HepG2 (cell line): ENCODE measurements around the gene TTBK2. TPM values are rescaled to one million over a fixed set of nuclear protein-coding genes. Genes with fewer than 3 reads are reported as not detected.

ENCODE experiments used
- ATAC-seq: fragments of 200-7000 bp; cut with Tn5 transposase; 3 replicates; pipeline ENCODE4 v1.9.1; 2020; ENCODE audit warnings: mild to moderate bottlenecking, moderate library complexity
- BruUV-seq: library from RNA; stranded (reverse); fragments of 400-500 nt; replicated peaks from 2 replicates; lab custom pipeline; 2021; lab: Mats Ljungman, UMichigan
- CTCF ChIA-PET: fragments of 300-600 bp; formaldehyde crosslinking; extraction: SDS; loops from one replicate; lab custom pipeline; 2021; ENCODE audit warnings: low total read pairs, inconsistent platforms, low intra/inter-chr PET ratio; lab: Yijun Ruan, JAX
- POLR2A ChIA-PET: fragments of 350-600 bp; sonication (Branson Sonifier 250); formaldehyde crosslinking; loops from one replicate; lab custom pipeline; 2020; ENCODE audit warnings: antibody characterized with exemption, inconsistent platforms; lab: Yijun Ruan, JAX
- DNase-seq: peaks from one replicate; pipeline ENCODE4 v3.0.0-alpha.2; 2015; ENCODE audit warnings: low spot score
- FAIRE-seq: peaks from 3 replicates; lab custom pipeline; 2011; peaks lifted over from hg19 to GRCh38; lab: Jason Lieb, UNC
- H2AFZ ChIP-seq: one replicate; pipeline ENCODE4 v1.6.1; 2011; ENCODE audit warnings: low read length, inconsistent platforms
- H3K27ac ChIP-seq: fragments of 300-600 bp; 3 replicates; pipeline ENCODE4 v1.8.0; 2011; ENCODE audit warnings: mixed run types, mild to moderate bottlenecking, mixed read lengths, low read length, inconsistent platforms; ENCODE audit not compliant: insufficient read depth; ENCODE audit errors: extremely low read length
- H3K27me3 ChIP-seq, 2 experiments: fragments of 200-600 bp in 1 of 2; 2 replicates in 1 of 2; 3 replicates in 1 of 2; pipeline versions ENCODE4 v1.6.0 to v1.8.0; 2011; ENCODE audit warnings: low read length in 2 of 2, mild to moderate bottlenecking in 2 of 2, moderate library complexity in 2 of 2, inconsistent platforms in 1 of 2; ENCODE audit not compliant: insufficient read depth in 2 of 2, control insufficient read depth in 1 of 2
- H3K36me3 ChIP-seq, 2 experiments: fragments of 200-600 bp in 1 of 2; replicated peaks in 1 of 2; 2 replicates in 1 of 2; 3 replicates in 1 of 2; pipeline versions ENCODE4 v1.5.1 to v1.8.0; 2011; ENCODE audit warnings: low read length in 2 of 2, inconsistent platforms in 1 of 2; ENCODE audit not compliant: insufficient read depth in 2 of 2, control insufficient read depth in 1 of 2
- H3K4me1 ChIP-seq: 2 replicates; pipeline ENCODE4 v1.5.1; 2012; ENCODE audit warnings: low read length, inconsistent platforms; ENCODE audit not compliant: insufficient read depth
- H3K4me2 ChIP-seq: 2 replicates; pipeline ENCODE4 v1.6.0; 2011; ENCODE audit warnings: low read depth, low read length, inconsistent platforms
- H3K4me3 ChIP-seq, 3 experiments: fragments of 200-600 bp in 1 of 3; sonication (generic), shearing (Covaris generic) in 1 of 3; replicated peaks in 1 of 3; 2 replicates each; pipeline ENCODE4 v1.5.1; 2011 to 2016; ENCODE audit warnings: low read length in 3 of 3, inconsistent platforms in 2 of 3, low read depth in 2 of 3, mild to moderate bottlenecking in 2 of 3, control low read depth in 1 of 3, mixed read lengths in 1 of 3; ENCODE audit not compliant: insufficient read depth in 1 of 3
- H3K79me2 ChIP-seq: one replicate; pipeline ENCODE4 v1.6.1; 2011; ENCODE audit warnings: low read length, inconsistent platforms; ENCODE audit not compliant: insufficient read depth
- H3K9ac ChIP-seq: 2 replicates; pipeline ENCODE4 v1.6.0; 2011; ENCODE audit warnings: mild to moderate bottlenecking, low read depth, low read length, inconsistent platforms; ENCODE audit not compliant: insufficient read depth
- H3K9me3 ChIP-seq: 2 replicates; pipeline ENCODE4 v1.5.1; 2012; ENCODE audit warnings: mild to moderate bottlenecking, low read length
- H4K20me1 ChIP-seq: 2 replicates; pipeline ENCODE4 v1.6.0; 2011; ENCODE audit warnings: inconsistent platforms, mild to moderate bottlenecking, low read length, moderate library complexity; ENCODE audit not compliant: insufficient read depth
- KMT2B ChIP-seq: IDR thresholded peaks from 2 replicates; pipeline ENCODE4 v1.6.1; 2016; ENCODE audit warnings: missing genetic modification reagents, missing compliant biosample characterization
- ZBTB1 ChIP-seq: sonication (generic); formaldehyde crosslinking; IDR thresholded peaks from 2 replicates; pipeline ENCODE4 v1.4.0; 2020; ENCODE audit warnings: missing genetic modification reagents, borderline replicate concordance
- ZBTB49 ChIP-seq: sonication (generic); formaldehyde crosslinking; IDR thresholded peaks from 2 replicates; pipeline ENCODE4 v1.4.0; 2020; ENCODE audit warnings: missing genetic modification reagents, borderline replicate concordance
- ZNF142 ChIP-seq: sonication (generic); formaldehyde crosslinking; IDR thresholded peaks from 2 replicates; pipeline ENCODE4 v1.4.0; 2020; ENCODE audit warnings: missing genetic modification reagents
- ZNF441 ChIP-seq: sonication (generic); formaldehyde crosslinking; IDR thresholded peaks from 2 replicates; pipeline ENCODE4 v1.7.0; 2021; ENCODE audit warnings: missing genetic modification reagents, borderline replicate concordance
- WGBS: methylation state at CpG from one replicate; pipeline ENCODE4 v1.1.6; 2017; ENCODE audit warnings: low lambda C conversion rate; 5-methylcytosine and 5-hydroxymethylcytosine counted together
- in situ Hi-C: cut with HindIII; loops from 2 replicates; pipeline ENCODE4 v1.10.0; 2017; ENCODE audit warnings: low pct_unique_long_range_greater_than_20kb; ENCODE audit not compliant: extremely low pct_ligation_motif_present
- intact Hi-C: fragments of 100-400 bp; cut with micrococcal nuclease; formaldehyde crosslinking; loops from one replicate; pipeline ENCODE4 v1.10.0; 2022; ENCODE audit not compliant: unreplicated experiment
- polyA plus RNA-seq, 8 experiments: library from polyadenylated mRNA; depleted of rRNA in 3 of 8; stranded (reverse) in 7 of 8; unstranded in 1 of 8; fragments of >200 nt; fragmentation: Illumina TruSeq in 4 of 8; extraction: Trizol in 4 of 8; gene quantifications; 2 replicates each; pipeline versions ENCODE4 v1.2.1 to v1.2.3, GENCODE V29; 2011 to 2016; ENCODE audit warnings: low read depth in 4 of 8, missing spikeins in 1 of 8, mixed read lengths in 1 of 8; ENCODE audit not compliant: insufficient read depth in 1 of 8
- total RNA-seq, 5 experiments: library from RNA; depleted of rRNA; stranded (reverse); fragments of >200 nt; fragmentation: Illumina TruSeq; extraction: Trizol; gene quantifications; 2 replicates each; pipeline ENCODE4 v1.2.3, GENCODE V29; 2016; ENCODE audit warnings: low read depth in 1 of 5
- TF ChIP-seq, protein P1 (sequence below): sonication (generic); formaldehyde crosslinking; IDR thresholded peaks from 2 replicates; pipeline ENCODE4 v1.5.1; 2020; ENCODE audit warnings: mild to moderate bottlenecking, missing genetic modification reagents, moderate library complexity

The TTBK2 gene
- total and polyA plus RNA-seq, 2 of the 13 experiments (the other 11 are each of a cell fraction or from before 2014, with no cell fraction given): 5.1 to 7.4 TPM

GRCh38 chr15:42692536-42692935 lies 228.0 kb downstream of the TTBK2 start (continued):
- no peak for TF ChIP-seq ZNF142 (CRISPR knock-in tag)

DNA sequence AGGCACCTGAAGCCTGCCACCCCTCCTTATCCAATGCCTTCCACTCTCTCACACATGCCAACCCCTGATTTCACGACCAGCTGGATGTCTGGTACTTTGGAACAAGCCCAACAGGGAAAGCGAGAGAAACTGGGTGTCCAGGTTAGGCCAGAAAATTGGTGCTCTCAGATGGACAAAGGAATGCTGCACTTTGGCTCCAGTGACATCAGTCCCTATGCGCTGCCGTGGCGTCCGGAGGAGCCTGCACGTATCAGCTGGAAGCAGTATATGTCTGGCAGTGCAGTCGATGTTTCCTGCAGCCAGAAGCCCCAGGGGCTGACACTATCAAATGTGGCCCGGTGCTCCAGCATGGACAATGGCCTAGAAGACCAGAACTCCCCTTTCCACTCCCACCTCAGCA lies 228.8 kb downstream of the TTBK2 start:
- TF ChIP-seq, protein P1, sequence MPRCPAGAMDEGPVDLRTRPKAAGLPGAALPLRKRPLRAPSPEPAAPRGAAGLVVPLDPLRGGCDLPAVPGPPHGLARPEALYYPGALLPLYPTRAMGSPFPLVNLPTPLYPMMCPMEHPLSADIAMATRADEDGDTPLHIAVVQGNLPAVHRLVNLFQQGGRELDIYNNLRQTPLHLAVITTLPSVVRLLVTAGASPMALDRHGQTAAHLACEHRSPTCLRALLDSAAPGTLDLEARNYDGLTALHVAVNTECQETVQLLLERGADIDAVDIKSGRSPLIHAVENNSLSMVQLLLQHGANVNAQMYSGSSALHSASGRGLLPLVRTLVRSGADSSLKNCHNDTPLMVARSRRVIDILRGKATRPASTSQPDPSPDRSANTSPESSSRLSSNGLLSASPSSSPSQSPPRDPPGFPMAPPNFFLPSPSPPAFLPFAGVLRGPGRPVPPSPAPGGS: no peak
- no peak for TF ChIP-seq KMT2B (CRISPR knock-in tag)
- no peak for TF ChIP-seq ZBTB1 (CRISPR knock-in tag)
- no peak for TF ChIP-seq ZBTB49 (CRISPR knock-in tag)
- no peak for TF ChIP-seq ZNF441
- FAIRE-seq: no peak
- DNase-seq: no peak
- intact Hi-C loops: no loop called here
- Histone ChIP-seq H2AFZ (no peak overlapping the region), H3K27me3 (no peaks in the 10 kb centered on the region; a peak in 1 of 5 replicates), H3K27ac (no peak overlapping the region), H3K4me1 (no peaks in the 10 kb centered on the region), H3K4me2 (no peak overlapping the region), H3K9me3 (no peaks in the 10 kb centered on the region), H3K4me3 (no peak overlapping the region), H4K20me1 (no peaks in the 10 kb centered on the region), H3K9ac (no peak overlapping the region), H3K36me3 (peaks cover 4 to 12% of the 10 kb centered on the region in 2 experiments; a peak in 3 of 5 replicates), H3K79me2 (no peaks in the 10 kb centered on the region)
- in situ Hi-C loops: no loop called here
- no TSS peak for BruUV-seq
- ChIA-PET CTCF (no interaction called here), POLR2A (no interaction called here)
- 96% methylated on average over 7 of the region's 9 CpGs for WGBS
- ATAC-seq: no peak
